Measurements from ENCODE around the gene TKFC.

- TF ChIP-seq CTCF (conservative IDR thresholded peaks at IDR 0.05) (no peak), ZFX (IDR thresholded peaks at IDR 0.05) (no peak)
Observed at GRCh38 chr11:61290905-61291690, 41.9 kb upstream of the TKFC start.
